H1 (cell line): Measurements from ENCODE around the gene ANKRD36B. TPM values are rescaled to one million over a fixed set of nuclear protein-coding genes. Genes with fewer than 3 reads are reported as not detected.
"Not testable (repeated sequence)": the region's sequence is repeated elsewhere in the genome, so short reads cannot be mapped to it uniquely, and the experiment has no call there.

Experiments
- CTCF ChIA-PET: fragments of 300-600 bp; sonication (Branson Sonifier 250); formaldehyde crosslinking; loops from one replicate; lab custom pipeline; 2021; ENCODE audit not compliant: partially characterized antibody; lab: Charles Lee
- POLR2A ChIA-PET: fragments of 300-600 bp; sonication (Branson Sonifier 250); formaldehyde crosslinking; loops from one replicate; lab custom pipeline; 2021; ENCODE audit warnings: inconsistent platforms; ENCODE audit not compliant: partially characterized antibody; lab: Charles Lee
- DNase-seq, 2 experiments: peaks; one replicate each; pipeline versions ENCODE4 v3.0.0 to v3.0.0-alpha.2; 2010 to 2022; ENCODE audit warnings: low spot score in 2 of 2, low read depth in 1 of 2, mixed read lengths in 1 of 2
- FAIRE-seq: peaks from 2 replicates; lab custom pipeline; 2011; peaks lifted over from hg19 to GRCh38; lab: Jason Lieb, UNC
- H2AFZ ChIP-seq: 2 replicates; pipeline ENCODE4 v1.8.1; 2012; ENCODE audit warnings: low read length, inconsistent platforms
- H2AK5ac ChIP-seq: 2 replicates; pipeline ENCODE4 v1.6.1; 2013; ENCODE audit warnings: low read depth, low read length
- H2BK120ac ChIP-seq: replicated peaks from 2 replicates; pipeline ENCODE3; 2013; ENCODE audit warnings: low read depth, low read length, inconsistent platforms
- H2BK12ac ChIP-seq: 2 replicates; pipeline ENCODE4 v1.6.1; 2013; ENCODE audit warnings: low read depth, low read length
- H2BK15ac ChIP-seq: 2 replicates; pipeline ENCODE4 v1.6.1; 2013; ENCODE audit warnings: low read length
- H2BK20ac ChIP-seq: 2 replicates; pipeline ENCODE4 v1.6.1; 2013; ENCODE audit warnings: low read length
- H2BK5ac ChIP-seq: 2 replicates; pipeline ENCODE4 v1.6.1; 2013; ENCODE audit warnings: low read depth, low read length
- H3K14ac ChIP-seq: 2 replicates; pipeline ENCODE4 v1.6.1; 2013; ENCODE audit warnings: inconsistent platforms; ENCODE audit not compliant: insufficient read length
- H3K18ac ChIP-seq: 2 replicates; pipeline ENCODE4 v1.6.1; 2013; ENCODE audit warnings: low read length; ENCODE audit errors: extremely low read depth
- H3K23ac ChIP-seq: 2 replicates; pipeline ENCODE4 v1.6.1; 2013; ENCODE audit warnings: inconsistent platforms; ENCODE audit not compliant: insufficient read length
- H3K23me2 ChIP-seq: 2 replicates; pipeline ENCODE4 v1.6.1; 2013; ENCODE audit warnings: low read depth, low read length
- H3K27ac ChIP-seq: 2 replicates; pipeline ENCODE4 v1.6.1; 2011; ENCODE audit warnings: low read depth, low read length, inconsistent platforms
- H3K27me3 ChIP-seq, 4 experiments: replicated peaks in 1 of 4; 1 replicate in 1 of 4; 2 replicates in 3 of 4; pipeline versions ENCODE4 v1.6.1 to v1.8.1; 2011 to 2013; ENCODE audit warnings: low read length in 3 of 4, mild to moderate bottlenecking in 3 of 4, inconsistent platforms in 2 of 4, mixed read lengths in 2 of 4, moderate library complexity in 1 of 4; ENCODE audit not compliant: control insufficient read depth in 3 of 4, insufficient read depth in 3 of 4; ENCODE audit errors: extremely low read depth in 1 of 4
- H3K36me3 ChIP-seq, 4 experiments: 2 replicates each; pipeline versions ENCODE4 v1.6.1 to v1.8.1; 2011 to 2013; ENCODE audit warnings: mild to moderate bottlenecking in 4 of 4, low read length in 3 of 4, moderate library complexity in 2 of 4, control low read depth in 1 of 4, inconsistent platforms in 1 of 4; ENCODE audit not compliant: insufficient read depth in 4 of 4, control insufficient read depth in 2 of 4
- H3K4ac ChIP-seq: replicated peaks from 2 replicates; pipeline ENCODE3; 2013; ENCODE audit warnings: low read length, low read depth, mixed read lengths, inconsistent platforms; ENCODE audit not compliant: insufficient read length
- H3K4me1 ChIP-seq, 4 experiments: replicated peaks in 1 of 4; 1 replicate in 1 of 4; 2 replicates in 3 of 4; pipeline versions ENCODE4 v1.6.1 to v1.8.1; 2011 to 2013; ENCODE audit warnings: low read length in 3 of 4, inconsistent platforms in 2 of 4, mixed read lengths in 1 of 4; ENCODE audit not compliant: insufficient read depth in 4 of 4, control insufficient read depth in 3 of 4
- H3K4me2 ChIP-seq, 2 experiments: 2 replicates each; pipeline versions ENCODE4 v1.6.1 to v1.8.1; 2011 to 2013; ENCODE audit warnings: low read depth in 2 of 2, low read length in 2 of 2, control low read depth in 1 of 2, inconsistent platforms in 1 of 2, mild to moderate bottlenecking in 1 of 2; ENCODE audit not compliant: insufficient read depth in 1 of 2
- H3K4me3 ChIP-seq, 4 experiments: fragments of 200-600, 300-600 bp in 1 of 4; sonication (generic), shearing (Covaris generic), sonication (Bioruptor Twin) in 1 of 4; 2 replicates each; pipeline versions ENCODE4 v1.5.1 to v1.8.1; 2011 to 2016; ENCODE audit warnings: low read length in 4 of 4, low read depth in 3 of 4, control low read depth in 2 of 4, inconsistent platforms in 2 of 4, mild to moderate bottlenecking in 2 of 4, mixed read lengths in 1 of 4, moderate library complexity in 1 of 4; ENCODE audit not compliant: insufficient read depth in 2 of 4; ENCODE audit errors: extremely low read depth in 1 of 4
- H3K56ac ChIP-seq: replicated peaks from 2 replicates; pipeline ENCODE3; 2013; ENCODE audit warnings: low read depth, mild to moderate bottlenecking, mixed read lengths, low read length, inconsistent platforms; ENCODE audit not compliant: insufficient read length
- H3K79me1 ChIP-seq: 2 replicates; pipeline ENCODE4 v1.6.1; 2013; ENCODE audit warnings: low read depth, low read length, control low read depth
- H3K79me2 ChIP-seq, 2 experiments: 2 replicates each; pipeline versions ENCODE4 v1.6.1 to v1.8.1; 2012 to 2013; ENCODE audit warnings: low read length in 2 of 2, mild to moderate bottlenecking in 2 of 2, inconsistent platforms in 1 of 2; ENCODE audit not compliant: insufficient read depth in 2 of 2, control insufficient read depth in 1 of 2
- H3K9ac ChIP-seq, 4 experiments: replicated peaks in 1 of 4; 1 replicate in 1 of 4; 2 replicates in 3 of 4; pipeline versions ENCODE4 v1.6.1 to v1.8.1; 2011 to 2013; ENCODE audit warnings: low read depth in 3 of 4, low read length in 3 of 4, control low read depth in 2 of 4, mild to moderate bottlenecking in 2 of 4, moderate library complexity in 2 of 4, inconsistent platforms in 1 of 4; ENCODE audit errors: extremely low read depth in 1 of 4
- H3K9me3 ChIP-seq, 2 experiments: 2 replicates each; pipeline versions ENCODE4 v1.6.1 to v1.8.1; 2012 to 2013; ENCODE audit warnings: mild to moderate bottlenecking in 2 of 2, moderate library complexity in 2 of 2, control low read depth in 1 of 2, inconsistent platforms in 1 of 2, low read depth in 1 of 2, low read length in 1 of 2, mixed read lengths in 1 of 2; ENCODE audit not compliant: insufficient read depth in 2 of 2
- H4K20me1 ChIP-seq, 2 experiments: replicated peaks in 1 of 2; 2 replicates each; pipeline versions ENCODE3 to v1.8.1; 2011 to 2013; ENCODE audit warnings: inconsistent platforms in 2 of 2, low read length in 2 of 2, mild to moderate bottlenecking in 1 of 2; ENCODE audit not compliant: insufficient read depth in 2 of 2, control insufficient read depth in 1 of 2
- H4K5ac ChIP-seq: 2 replicates; pipeline ENCODE4 v1.6.1; 2013; ENCODE audit warnings: low read length, low read depth, mixed read lengths, inconsistent platforms; ENCODE audit not compliant: insufficient read length
- H4K8ac ChIP-seq: 2 replicates; pipeline ENCODE4 v1.8.0; 2013; ENCODE audit warnings: mild to moderate bottlenecking, moderate library complexity, low read length, inconsistent platforms; ENCODE audit not compliant: insufficient read depth; ENCODE audit errors: extremely low read depth
- H4K91ac ChIP-seq: replicated peaks from 2 replicates; pipeline ENCODE3; 2013; ENCODE audit warnings: low read length, mixed read lengths, inconsistent platforms; ENCODE audit not compliant: insufficient read length
- WGBS, 2 experiments: shearing (Covaris generic) in 1 of 2; methylation state at CpG; one replicate each; pipeline versions ENCODE4 v1.1.6 to v1.1.7; 2013 to 2015; ENCODE audit warnings: low lambda C conversion rate in 2 of 2, mixed read lengths in 2 of 2, inconsistent platforms in 1 of 2, low coverage in 1 of 2, missing lambda C conversion rate in 1 of 2; ENCODE audit not compliant: insufficient replicate concordance in 2 of 2, insufficient coverage in 1 of 2, insufficient read length in 1 of 2; ENCODE audit errors: extremely low coverage in 1 of 2, missing lambda C conversion rate in 1 of 2; 5-methylcytosine and 5-hydroxymethylcytosine counted together
- polyA plus RNA-seq, 7 experiments: library from polyadenylated mRNA; depleted of rRNA in 3 of 7; stranded (reverse) in 5 of 7; unstranded in 2 of 7; fragments of >200 nt in 5 of 7; fragments of 200-250 nt in 2 of 7; gene quantifications; 1 replicate in 5 of 7; 2 replicates in 1 of 7; 4 replicates in 1 of 7; pipeline versions ENCODE4 v1.2.1 to v1.2.3, GENCODE V29; 2011 to 2013; ENCODE audit warnings: missing spikeins in 2 of 7, mixed read lengths in 2 of 7
- total RNA-seq: library from RNA; stranded (reverse); fragmentation: NEBNext Ultra II Directional; extraction: Animal tissue kit (Norgen Biotek cat#: 25700); gene quantifications from 2 replicates; pipeline ENCODE4 v1.2.1, GENCODE V29; 2021

ANKRD36B gene
- total and polyA plus RNA-seq, 2 of the 8 experiments (the other 6 are each of a cell fraction or from before 2014, with no cell fraction given), result 2.4 to 8.5 TPM

DNA sequence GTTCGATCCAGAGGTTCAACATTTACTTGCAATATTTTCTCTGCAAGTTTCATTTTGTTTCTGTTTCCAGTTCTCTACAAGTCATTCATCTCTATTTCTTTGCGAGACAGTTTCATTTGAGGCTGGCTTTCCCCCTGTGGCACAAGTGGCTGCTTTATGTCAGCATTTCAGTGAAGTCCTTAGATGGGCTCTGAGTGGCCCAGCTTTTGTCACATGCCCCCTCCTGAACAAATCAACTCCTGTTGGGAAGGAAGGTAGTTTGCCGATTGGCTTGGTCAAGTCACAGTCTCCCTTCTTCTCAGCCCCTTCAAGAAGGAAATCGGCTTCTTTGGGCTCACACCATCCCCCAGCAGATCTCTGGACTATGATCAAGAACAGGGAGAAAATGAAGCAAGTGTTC is 19.1 kb upstream of the ANKRD36B start:
- H3K4ac ChIP-seq, H3K79me1 ChIP-seq, POLR2A ChIA-PET, H4K20me1 ChIP-seq, H3K4me1 ChIP-seq, H2BK5ac ChIP-seq, H3K4me3 ChIP-seq, H4K5ac ChIP-seq, H3K23ac ChIP-seq, H3K27ac ChIP-seq, H2BK15ac ChIP-seq, H2AK5ac ChIP-seq, H4K8ac ChIP-seq, H3K4me2 ChIP-seq, H3K9ac ChIP-seq, H3K79me2 ChIP-seq, DNase-seq, H2BK120ac ChIP-seq, CTCF ChIA-PET, H3K36me3 ChIP-seq, H3K23me2 ChIP-seq, FAIRE-seq, H3K14ac ChIP-seq, H2BK12ac ChIP-seq, H4K91ac ChIP-seq, H3K56ac ChIP-seq, H2AFZ ChIP-seq, H2BK20ac ChIP-seq, H3K9me3 ChIP-seq, H3K27me3 ChIP-seq, H3K18ac ChIP-seq: not testable (repeated sequence)
- WGBS, 2 experiments, result 92% methylated on average over 2 of the region's 4 CpGs; no CpG with 5 or more reads in 1 of the 2 experiments

DNA sequence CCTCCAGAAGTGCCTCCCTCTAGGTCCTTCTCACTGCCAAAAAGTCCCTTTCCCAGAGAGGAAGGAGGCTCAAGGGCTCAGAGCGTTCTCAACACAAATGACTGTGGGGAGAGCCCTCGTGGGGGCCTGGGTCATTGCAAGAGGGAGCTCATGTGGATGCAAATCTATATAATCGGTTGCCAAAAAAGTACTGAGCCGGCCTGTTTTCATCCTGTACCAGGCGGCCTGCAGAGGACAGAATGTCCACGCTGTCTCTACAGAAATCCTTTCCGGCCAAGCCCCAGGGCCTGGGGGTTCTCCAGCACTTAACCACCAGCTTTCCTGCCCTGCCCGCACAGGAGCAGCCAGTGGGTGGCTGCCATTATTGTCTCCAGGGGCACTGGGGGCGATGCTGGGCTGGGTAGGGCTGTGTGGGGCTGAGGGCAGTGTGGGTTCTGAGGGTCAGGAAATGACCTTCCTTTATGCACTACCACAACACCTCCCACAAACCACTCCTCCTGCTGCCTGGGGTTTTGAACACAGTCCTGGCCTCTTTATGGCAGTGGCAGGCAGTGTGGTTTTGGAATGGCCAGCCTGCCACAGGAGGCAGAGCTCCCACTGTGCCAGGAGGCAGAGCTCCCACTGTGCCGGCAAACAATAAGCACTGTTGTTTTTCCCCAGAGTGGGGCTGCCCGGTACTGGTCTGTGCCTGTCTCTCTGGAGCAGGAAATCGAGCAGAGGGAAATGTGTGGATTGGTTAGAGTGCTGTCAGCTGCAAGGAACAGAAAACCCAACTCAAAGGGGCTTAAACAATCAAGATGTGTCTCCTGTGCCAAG is 16.1 kb upstream of the ANKRD36B start:
- not testable (repeated sequence) for H3K36me3 ChIP-seq

More for the DNA sequence above, 16.1 kb upstream of the ANKRD36B start:
- H2BK12ac ChIP-seq, H2BK20ac ChIP-seq, H3K79me1 ChIP-seq, H4K20me1 ChIP-seq, H3K4me3 ChIP-seq, FAIRE-seq, H3K27ac ChIP-seq, DNase-seq, H3K9me3 ChIP-seq, H3K9ac ChIP-seq, H3K23me2 ChIP-seq, H2AFZ ChIP-seq, H2BK15ac ChIP-seq, H3K4me2 ChIP-seq, H3K4me1 ChIP-seq, H3K4ac ChIP-seq, H2AK5ac ChIP-seq, H2BK120ac ChIP-seq, H2BK5ac ChIP-seq, H3K56ac ChIP-seq, H3K23ac ChIP-seq, H4K8ac ChIP-seq, CTCF ChIA-PET, H3K79me2 ChIP-seq, H3K14ac ChIP-seq, H4K5ac ChIP-seq, H3K27me3 ChIP-seq, POLR2A ChIA-PET, H3K18ac ChIP-seq, H4K91ac ChIP-seq: not testable (repeated sequence)
- 50% methylated on average over 1 of the region's 12 CpGs; no CpG with 5 or more reads in 1 of the 2 experiments for WGBS, 2 experiments
